Upper lobe of right lung (tissue), 1 donor: ENCODE results near the gene TGIF1. TPM values are rescaled to one million over a fixed set of nuclear protein-coding genes. Genes with fewer than 3 reads are reported as not detected.

Experiments used
- ATAC-seq: fragments of 200-7000 bp; cut with Tn5 transposase; one replicate; pipeline ENCODE4 v1.9.1; 2020; ENCODE audit warnings: mild to moderate bottlenecking, moderate library complexity
- DNase-seq: peaks from one replicate; pipeline ENCODE4 v3.0.0-alpha.2; 2020
- H3K27ac ChIP-seq: fragments of 200-600 bp; one replicate; pipeline ENCODE4 v1.8.0; 2022
- H3K27me3 ChIP-seq: fragments of 200-600 bp; one replicate; pipeline ENCODE4 v1.8.0; 2022; ENCODE audit warnings: mild to moderate bottlenecking
- H3K36me3 ChIP-seq: fragments of 200-600 bp; one replicate; pipeline ENCODE4 v1.8.0; 2022
- H3K4me1 ChIP-seq: fragments of 200-600 bp; one replicate; pipeline ENCODE4 v1.8.0; 2022
- H3K4me3 ChIP-seq: fragments of 200-600 bp; one replicate; pipeline ENCODE4 v1.8.0; 2022; ENCODE audit warnings: mild to moderate bottlenecking
- H3K9me3 ChIP-seq: fragments of 200-600 bp; one replicate; pipeline ENCODE4 v1.8.0; 2022
- CTCF ChIP-seq: fragments of 200-600 bp; IDR thresholded peaks from one replicate; pipeline ENCODE4 v1.8.0; 2022; ENCODE audit warnings: antibody characterized with exemption
- intact Hi-C: fragments of 100-400 bp; cut with DNase I; formaldehyde crosslinking; loops from one replicate; pipeline ENCODE4 v1.11.0; 2022
- total RNA-seq: library from RNA; stranded (reverse); fragmentation: NEBNext Ultra II Directional; extraction: Animal tissue kit (Norgen Biotek cat#: 25700); gene quantifications from one replicate; pipeline ENCODE4 v1.2.1, GENCODE V29; 2021
- donor health status: DM: no; HTN: yes; CAD: no; lungs with severe emphysema.

TGIF1 gene
- total RNA-seq, 1 donor from 2014 or later, result 48.4 TPM

- Histone ChIP-seq H3K36me3 (no peaks in the 10 kb centered on the region), H3K4me1 (peaks cover 20% of the 10 kb centered on the region), H3K4me3 (peak overlapping the region; percentile 79), H3K27ac (peak overlapping the region; percentile 99), H3K9me3 (no peaks in the 10 kb centered on the region), H3K27me3 (no peaks in the 10 kb centered on the region)
- intact Hi-C loops, result no loop called here
- DNase-seq, result peak; percentile 98
- TF ChIP-seq CTCF, result peak; percentile 17
- ATAC-seq, result peak; percentile 85
Observed at GRCh38 chr18:3447895-3448837, 1.8 kb upstream of the TGIF1 start.

- Histone ChIP-seq H3K27me3 (no peaks in the 10 kb centered on the region), H3K9me3 (no peaks in the 10 kb centered on the region), H3K36me3 (no peaks in the 10 kb centered on the region), H3K4me1 (peaks cover 24% of the 10 kb centered on the region), H3K27ac (peak overlapping the region; percentile 99), H3K4me3 (peak overlapping the region; percentile 79)
- TF ChIP-seq CTCF, result no peak
- DNase-seq (peak; percentile 93), ATAC-seq (peak; percentile 52)
- intact Hi-C loops, result no loop called here
Observed at GRCh38 chr18:3448838-3449511, 997 bp upstream of the TGIF1 start.

GRCh38 chr18:3449512-3450011 is 410 bp upstream of the TGIF1 start:
- H3K9me3 ChIP-seq, result no peaks in the 10 kb centered on the region
- TF ChIP-seq CTCF, result no peak
- H3K36me3 ChIP-seq, result no peaks in the 10 kb centered on the region
- no peak for ATAC-seq
- DNase-seq, result no peak
- intact Hi-C loops, result no loop called here
- H3K27ac ChIP-seq, result peak overlapping the region; percentile 99
- peaks cover 27% of the 10 kb centered on the region for H3K4me1 ChIP-seq
- H3K4me3 ChIP-seq, result peak overlapping the region; percentile 79
- no peaks in the 10 kb centered on the region for H3K27me3 ChIP-seq

GRCh38 chr18:3450799-3451182 is 819 bp downstream of the TGIF1 start:
- no peaks in the 10 kb centered on the region for H3K36me3 ChIP-seq
- no peaks in the 10 kb centered on the region for H3K27me3 ChIP-seq
- ATAC-seq (no peak), DNase-seq (no peak)
- no peaks in the 10 kb centered on the region for H3K9me3 ChIP-seq
- peak overlapping the region; percentile 79 for H3K4me3 ChIP-seq
- no peak for TF ChIP-seq CTCF
- peak overlapping the region; percentile 99 for H3K27ac ChIP-seq
- intact Hi-C loops, result no loop called here
- H3K4me1 ChIP-seq, result peaks cover 38% of the 10 kb centered on the region

- no peak for TF ChIP-seq CTCF
- DNase-seq (peak; percentile 96), ATAC-seq (peak; percentile 43)
- Histone ChIP-seq H3K27me3 (no peaks in the 10 kb centered on the region), H3K4me3 (peak overlapping the region; percentile 79), H3K36me3 (peaks cover 3% of the 10 kb centered on the region), H3K27ac (peak overlapping the region; percentile 99), H3K4me1 (peaks cover 39% of the 10 kb centered on the region), H3K9me3 (no peaks in the 10 kb centered on the region)
- intact Hi-C loops, result no loop called here
Observed at GRCh38 chr18:3451183-3451988, 1.4 kb downstream of the TGIF1 start.
